PC-3 (cell line): Measurements from ENCODE around the gene RIMBP2. TPM values are rescaled to one million over a fixed set of nuclear protein-coding genes. Genes with fewer than 3 reads are reported as not detected.

Source experiments
- ATAC-seq: fragments of 200-7000 bp; cut with Tn5 transposase; 2 replicates; pipeline ENCODE4 v1.9.1; 2020; ENCODE audit warnings: mild to moderate bottlenecking, moderate library complexity
- BruUV-seq: library from RNA; stranded (reverse); fragments of 400-500 nt; replicated peaks from 2 replicates; lab custom pipeline; 2021; lab: Mats Ljungman, UMichigan
- CTCF ChIA-PET: fragments of 300-600 bp; sonication (Branson Sonifier 250); formaldehyde crosslinking; loops from one replicate; lab custom pipeline; 2022; ENCODE audit warnings: antibody characterized with exemption; lab: Charles Lee
- POLR2A ChIA-PET: fragments of 300-600 bp; sonication (Branson Sonifier 250); formaldehyde crosslinking; loops from one replicate; lab custom pipeline; 2022; ENCODE audit warnings: antibody characterized with exemption; ENCODE audit not compliant: unreplicated experiment; lab: Charles Lee
- DNase-seq: peaks from one replicate; pipeline ENCODE4 v3.0.0-alpha.2; 2015
- H2AFZ ChIP-seq: fragments of 300-600 bp; sonication (generic); 2 replicates; pipeline ENCODE4 v1.6.0; 2016; ENCODE audit warnings: antibody characterized with exemption, low read length
- H3F3A ChIP-seq: fragments of 300-600 bp; sonication (generic); one replicate; pipeline ENCODE4 v1.6.0; 2017; ENCODE audit warnings: antibody characterized with exemption, low read length, control low read depth, mild to moderate bottlenecking; ENCODE audit not compliant: unreplicated experiment
- H3K27ac ChIP-seq: fragments of 300-600 bp; sonication (generic); 2 replicates; pipeline ENCODE4 v1.5.1; 2016; ENCODE audit warnings: mild to moderate bottlenecking, low read length
- H3K27me3 ChIP-seq: fragments of 300-600 bp; sonication (generic); 2 replicates; pipeline ENCODE4 v1.6.1; 2016; ENCODE audit warnings: low read length, mixed read lengths
- H3K36me3 ChIP-seq: fragments of 300-600 bp; sonication (generic); 2 replicates; pipeline ENCODE4 v1.6.1; 2016; ENCODE audit warnings: low read depth, mixed run types, low read length, mixed read lengths
- H3K4me1 ChIP-seq: fragments of 300-600 bp; sonication (generic); 2 replicates; pipeline ENCODE4 v1.5.1; 2016; ENCODE audit warnings: low read length; ENCODE audit not compliant: insufficient read depth
- H3K4me2 ChIP-seq: fragments of 300-600 bp; sonication (generic); 2 replicates; pipeline ENCODE4 v1.6.0; 2016; ENCODE audit warnings: low read length
- H3K4me3 ChIP-seq: fragments of 300-600 bp; sonication (generic); 2 replicates; pipeline ENCODE4 v1.5.1; 2016; ENCODE audit warnings: mild to moderate bottlenecking, low read length, mixed read lengths
- H3K79me2 ChIP-seq: fragments of 300-600 bp; sonication (generic); 2 replicates; pipeline ENCODE4 v1.6.1; 2017; ENCODE audit warnings: low read length, mixed read lengths
- H3K9ac ChIP-seq: fragments of 300-600 bp; sonication (generic); 2 replicates; pipeline ENCODE4 v1.6.0; 2016; ENCODE audit warnings: mild to moderate bottlenecking, low read length
- H3K9me2 ChIP-seq: fragments of 300-600 bp; sonication (generic); replicated peaks from 2 replicates; pipeline ENCODE4 v1.6.1; 2016; ENCODE audit warnings: mixed run types, low read length, mixed read lengths
- H3K9me3 ChIP-seq: fragments of 300-600 bp; sonication (generic); 2 replicates; pipeline ENCODE4 v1.6.1; 2016; ENCODE audit warnings: low read length, mixed read lengths
- H4K20me1 ChIP-seq: fragments of 300-600 bp; sonication (generic); 2 replicates; pipeline ENCODE4 v1.6.1; 2016; ENCODE audit warnings: low read length, mixed read lengths
- CTCF ChIP-seq: fragments of 300-600 bp; sonication (generic); conservative IDR thresholded peaks from 2 replicates; pipeline ENCODE4 v1.5.1; 2017; ENCODE audit warnings: antibody characterized with exemption, low read depth, mild to moderate bottlenecking, low read length
- EZH2 ChIP-seq: fragments of 300-600 bp; sonication (generic); IDR thresholded peaks from one replicate; pipeline ENCODE4 v1.6.1; 2017; ENCODE audit warnings: antibody characterized with exemption, mild to moderate bottlenecking, low read length; ENCODE audit not compliant: unreplicated experiment
- EZH2phosphoT487 ChIP-seq: fragments of 300-600 bp; sonication (generic); IDR thresholded peaks from 2 replicates; pipeline ENCODE4 v1.6.1; 2018; ENCODE audit warnings: mild to moderate bottlenecking, antibody characterized with exemption, low read length, borderline replicate concordance
- intact Hi-C: fragments of 100-400 bp; cut with micrococcal nuclease; formaldehyde crosslinking; loops from 2 replicates; pipeline ENCODE4 v1.9.0; 2023
- total RNA-seq: library from RNA; depleted of rRNA; stranded (reverse); fragments of >200 nt; gene quantifications from 2 replicates; pipeline ENCODE4 v1.2.3, GENCODE V29; 2014

The RIMBP2 gene
- total RNA-seq, 1 experiment from 2014 or later = not detected

GRCh38 chr12:130664252-130664651 is 51.8 kb downstream of the RIMBP2 start:
- no TSS peak for BruUV-seq
- ATAC-seq = no peak
- H3K27me3 ChIP-seq = no peaks in the 10 kb centered on the region
- H3K27ac ChIP-seq = no peak overlapping the region
- POLR2A ChIA-PET = no interaction called here
- H3K4me1 ChIP-seq = no peaks in the 10 kb centered on the region
- no peaks in the 10 kb centered on the region for H3K79me2 ChIP-seq
- H3K4me3 ChIP-seq = no peak overlapping the region
- H3K9ac ChIP-seq = no peak overlapping the region
- no peak for DNase-seq
- H3K4me2 ChIP-seq = no peak overlapping the region
- H3K36me3 ChIP-seq = no peaks in the 10 kb centered on the region
- H3K9me2 ChIP-seq = no peaks in the 10 kb centered on the region
- no peak overlapping the region for H2AFZ ChIP-seq
- no peaks in the 10 kb centered on the region for H3F3A ChIP-seq
- no peaks in the 10 kb centered on the region for H3K9me3 ChIP-seq
- CTCF ChIA-PET = no interaction called here
- intact Hi-C loops = no loop called here
- TF ChIP-seq EZH2 = no peak
- no peak for TF ChIP-seq EZH2phosphoT487
- TF ChIP-seq CTCF = no peak
- no peaks in the 10 kb centered on the region for H4K20me1 ChIP-seq

- POLR2A ChIA-PET = no interaction called here
- intact Hi-C loops = no loop called here
- H3K4me2 ChIP-seq = no peak overlapping the region
- H3K79me2 ChIP-seq = no peaks in the 10 kb centered on the region
- H3K27me3 ChIP-seq = no peaks in the 10 kb centered on the region
- no peaks in the 10 kb centered on the region for H3F3A ChIP-seq
- no peak overlapping the region for H2AFZ ChIP-seq
- H3K9me2 ChIP-seq = no peaks in the 10 kb centered on the region
- no peaks in the 10 kb centered on the region for H3K36me3 ChIP-seq
- TF ChIP-seq EZH2 (no peak), EZH2phosphoT487 (no peak), CTCF (no peak)
- ATAC-seq (no peak), DNase-seq (no peak)
- no TSS peak for BruUV-seq
- CTCF ChIA-PET = no interaction called here
- no peaks in the 10 kb centered on the region for H4K20me1 ChIP-seq
- no peak overlapping the region for H3K27ac ChIP-seq
- no peak overlapping the region for H3K4me3 ChIP-seq
- no peaks in the 10 kb centered on the region for H3K4me1 ChIP-seq
- H3K9ac ChIP-seq = no peak overlapping the region
- H3K9me3 ChIP-seq = no peaks in the 10 kb centered on the region
These were observed 52.6 kb downstream of the RIMBP2 start for GRCh38 chr12:130663514-130663913.

- TF ChIP-seq CTCF (no peak), EZH2phosphoT487 (no peak), EZH2 (no peak)
- no peak overlapping the region for H3K27ac ChIP-seq
- no peaks in the 10 kb centered on the region for H3K9me2 ChIP-seq
- no TSS peak for BruUV-seq
- no peak overlapping the region for H2AFZ ChIP-seq
- H3K4me1 ChIP-seq = no peaks in the 10 kb centered on the region
- no peaks in the 10 kb centered on the region for H3K27me3 ChIP-seq
- no peaks in the 10 kb centered on the region for H3F3A ChIP-seq
- H3K36me3 ChIP-seq = no peaks in the 10 kb centered on the region
- ChIA-PET POLR2A (no interaction called here), CTCF (no interaction called here)
- no peak overlapping the region for H3K9ac ChIP-seq
- no peak for DNase-seq
- H3K4me3 ChIP-seq = no peak overlapping the region
- H4K20me1 ChIP-seq = no peaks in the 10 kb centered on the region
- no peaks in the 10 kb centered on the region for H3K9me3 ChIP-seq
- H3K79me2 ChIP-seq = no peaks in the 10 kb centered on the region
- H3K4me2 ChIP-seq = no peak overlapping the region
- intact Hi-C loops = no loop called here
- ATAC-seq = no peak
These were observed 54.4 kb downstream of the RIMBP2 start for GRCh38 chr12:130661486-130662255.
